Measurements from ENCODE around the gene CX3CR1. TPM values are rescaled to one million over a fixed set of nuclear protein-coding genes. Genes with fewer than 3 reads are reported as not detected.

Gene CX3CR1
- total RNA-seq, 5 donors from 2014 or later (not counting 1 experiment from before 2014, with no cell fraction given) = 1.9 to 23.8 (median 5.8) TPM

GRCh38 chr3:39268549-39268900 is 11.3 kb downstream of the CX3CR1 start:
- peaks cover 0 to 14% of the 10 kb centered on the region in 2 donors for H3K36me3 ChIP-seq (ENCODE audit: control insufficient read depth in 2 of 2, extremely low read depth in 1 of 2, insufficient read depth in 1 of 2, low read length in 1 of 2)
- H3K9me3 ChIP-seq = no peaks in the 10 kb centered on the region
- 96% methylated on average over 5 of the region's 7 CpGs for WGBS (ENCODE audit: insufficient coverage)
- DNase-seq = no peak
- peaks cover 7 to 87% of the 10 kb centered on the region in 2 experiments for H3K4me1 ChIP-seq (ENCODE audit: control insufficient read depth in 1 of 2, extremely low read depth in 1 of 2, insufficient read depth in 2 of 2, low read length in 2 of 2)
- Mint-ChIP-seq H3K4me1 (peaks cover 20 to 60% (median 21%) of the 10 kb centered on the region in 3 donors), H3K27me3 (no peaks in the 10 kb centered on the region), H3K4me3 (no peak overlapping the region), H3K36me3 (peaks cover 4% of the 10 kb centered on the region), H3K9me3 (no peaks in the 10 kb centered on the region), H3K27ac (peak overlapping the region; percentile 49 to 88)
- ChIA-PET POLR2A (interaction anchor here in 1 of 2 donors (0.6 kb wide), 1 partner anchor 119 kb away, joined by 3 read pairs; no protein-coding TSS in a partner anchor), CTCF (interaction anchor here (0.6 to 3.9 kb wide), 5 partner anchors 10 to 170 kb away, joined by 3 to 18 read pairs (median 3); no protein-coding TSS in a partner anchor)
- no peak for ATAC-seq (replicated peaks in 1 of 4)
- H3K27ac ChIP-seq (ENCODE audit: low read length) = peak overlapping the region; percentile 79
- no peaks in the 10 kb centered on the region for H3K27me3 ChIP-seq (replicated peaks in 1 of 2; ENCODE audit: control insufficient read depth in 2 of 2, extremely low read depth in 1 of 2, insufficient read depth in 2 of 2, low read length in 1 of 2)
- no peak overlapping the region for H3K4me3 ChIP-seq (ENCODE audit: control insufficient read depth in 1 of 2, extremely low read depth in 1 of 2, low read length in 1 of 2)

DNA sequence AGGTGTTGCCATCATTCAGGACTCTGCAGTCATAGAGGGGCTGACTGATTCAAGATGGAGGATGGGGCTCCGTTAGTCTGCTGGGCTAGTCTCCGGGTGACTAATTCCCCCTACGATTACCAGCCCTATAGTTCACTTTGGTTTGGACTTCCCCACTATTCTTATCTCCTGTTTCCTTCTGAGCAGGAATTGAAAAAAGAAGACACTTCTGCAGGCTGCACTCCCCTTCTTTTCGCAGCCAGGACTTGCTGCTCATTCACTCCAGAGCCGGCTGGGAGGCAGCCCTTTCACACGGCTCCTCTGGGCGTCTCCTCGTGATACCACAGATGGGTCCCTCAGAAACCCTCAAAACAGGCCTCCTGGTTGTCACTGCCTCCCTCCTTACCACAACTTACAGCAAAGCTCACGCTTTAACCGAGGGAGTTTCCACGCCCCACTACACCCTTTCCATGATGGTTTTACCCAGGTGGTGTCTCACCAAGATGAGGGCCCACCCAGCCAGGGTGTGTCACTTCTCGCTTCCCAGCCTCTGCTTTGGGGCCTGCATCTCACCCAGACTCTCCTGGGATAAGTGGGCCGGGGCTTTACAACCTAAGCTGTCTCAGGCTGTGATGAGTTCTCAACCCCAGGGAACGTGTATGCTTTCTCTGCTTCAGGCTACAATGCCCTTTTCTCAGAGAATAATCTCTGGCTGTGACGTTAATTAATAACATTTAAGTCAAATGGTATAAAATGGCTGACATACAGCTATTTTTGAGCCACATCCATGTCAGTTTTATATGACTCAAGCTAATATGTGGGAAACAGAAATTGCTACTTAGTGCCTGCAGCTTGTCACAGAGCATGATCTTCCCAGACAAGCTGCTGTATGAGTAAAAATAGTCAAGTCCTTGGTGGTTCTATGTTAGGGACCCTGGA is 11.9 kb downstream of the CX3CR1 start:
- Histone ChIP-seq H3K4me1 (ENCODE audit: control insufficient read depth in 1 of 2, extremely low read depth in 1 of 2, insufficient read depth in 2 of 2, low read length in 2 of 2) (peaks cover 8 to 83% of the 10 kb centered on the region in 2 experiments), H3K4me3 (ENCODE audit: control insufficient read depth in 1 of 2, extremely low read depth in 1 of 2, low read length in 1 of 2) (no peak overlapping the region), H3K36me3 (ENCODE audit: control insufficient read depth in 2 of 2, extremely low read depth in 1 of 2, insufficient read depth in 1 of 2, low read length in 1 of 2) (peaks cover 0 to 14% of the 10 kb centered on the region in 2 donors), H3K27ac (ENCODE audit: low read length) (peak overlapping the region; percentile 79), H3K9me3 (no peaks in the 10 kb centered on the region), H3K27me3 (replicated peaks in 1 of 2; ENCODE audit: control insufficient read depth in 2 of 2, extremely low read depth in 1 of 2, insufficient read depth in 2 of 2, low read length in 1 of 2) (no peaks in the 10 kb centered on the region)
- POLR2A ChIA-PET = interaction anchor here (0.5 to 0.6 kb wide), 3 partner anchors 11 to 119 kb away, joined by 3 to 10 read pairs (median 3); no protein-coding TSS in a partner anchor
- ATAC-seq (replicated peaks in 1 of 4) (peak; percentile 71 to 97 (median 86)), DNase-seq (peak; percentile 9 to 88 (median 64))
- 8% methylated on average over 12 of the region's 15 CpGs for WGBS (ENCODE audit: insufficient coverage)
- Mint-ChIP-seq H3K4me3 (peak overlapping the region; percentile 46 to 58 (median 50)), H3K4me1 (peaks cover 20 to 66% (median 23%) of the 10 kb centered on the region in 3 donors), H3K36me3 (peaks cover 4% of the 10 kb centered on the region), H3K9me3 (no peaks in the 10 kb centered on the region), H3K27me3 (no peaks in the 10 kb centered on the region), H3K27ac (peak overlapping the region; percentile 82 to 88)
- CTCF ChIA-PET = interaction anchor here (0.5 to 3.9 kb wide), 7 partner anchors 9 to 783 kb away, joined by 3 to 18 read pairs (median 4); no protein-coding TSS in a partner anchor

DNA sequence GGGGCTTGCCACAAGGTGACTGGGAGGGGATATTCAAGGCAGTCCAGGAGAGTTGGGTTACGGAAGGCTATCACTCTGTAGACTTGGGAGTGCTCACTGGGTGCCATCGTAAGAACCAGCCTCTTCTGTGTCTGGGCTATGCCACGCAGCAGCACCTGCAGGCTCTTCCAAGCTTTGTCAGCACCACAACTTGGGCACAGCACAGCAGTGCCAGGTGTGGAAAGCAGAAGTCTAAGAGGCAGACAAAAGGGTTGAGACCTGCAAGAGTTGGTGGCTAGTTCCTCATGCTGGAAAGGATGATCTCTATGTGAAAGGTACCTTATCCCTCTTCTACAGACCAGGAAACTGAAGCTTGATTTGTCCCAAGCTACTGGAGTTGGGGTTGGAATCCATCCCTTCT is 15.8 kb downstream of the CX3CR1 start:
- peak overlapping the region; percentile 62 for H3K27ac ChIP-seq (ENCODE audit: low read length)
- ChIA-PET POLR2A (no interaction called here), CTCF (interaction anchor here in 1 of 2 donors (1.3 kb wide), 1 partner anchor 24 kb away, joined by 4 read pairs; no protein-coding TSS in a partner anchor)
- peaks cover 17 to 74% of the 10 kb centered on the region in 2 experiments for H3K4me1 ChIP-seq (ENCODE audit: control insufficient read depth in 1 of 2, extremely low read depth in 1 of 2, insufficient read depth in 2 of 2, low read length in 2 of 2)
- ATAC-seq (replicated peaks in 1 of 4) (no peak), DNase-seq (no peak)
- H3K4me3 ChIP-seq (ENCODE audit: control insufficient read depth in 1 of 2, extremely low read depth in 1 of 2, low read length in 1 of 2) = no peak overlapping the region
- WGBS (ENCODE audit: insufficient coverage) = 92% methylated on average over 3 of the region's 3 CpGs
- Mint-ChIP-seq H3K4me1 (peaks cover 24 to 62% (median 34%) of the 10 kb centered on the region in 3 donors), H3K27me3 (peaks cover 1 to 9% of the 10 kb centered on the region in 2 donors), H3K36me3 (peaks cover 4% of the 10 kb centered on the region), H3K27ac (no peak overlapping the region), H3K4me3 (no peak overlapping the region), H3K9me3 (no peaks in the 10 kb centered on the region)
- no peaks in the 10 kb centered on the region for H3K9me3 ChIP-seq
- H3K27me3 ChIP-seq (replicated peaks in 1 of 2; ENCODE audit: control insufficient read depth in 2 of 2, extremely low read depth in 1 of 2, insufficient read depth in 2 of 2, low read length in 1 of 2) = no peaks in the 10 kb centered on the region
- peaks cover 0 to 14% of the 10 kb centered on the region in 2 donors for H3K36me3 ChIP-seq (ENCODE audit: control insufficient read depth in 2 of 2, extremely low read depth in 1 of 2, insufficient read depth in 1 of 2, low read length in 1 of 2)

DNA sequence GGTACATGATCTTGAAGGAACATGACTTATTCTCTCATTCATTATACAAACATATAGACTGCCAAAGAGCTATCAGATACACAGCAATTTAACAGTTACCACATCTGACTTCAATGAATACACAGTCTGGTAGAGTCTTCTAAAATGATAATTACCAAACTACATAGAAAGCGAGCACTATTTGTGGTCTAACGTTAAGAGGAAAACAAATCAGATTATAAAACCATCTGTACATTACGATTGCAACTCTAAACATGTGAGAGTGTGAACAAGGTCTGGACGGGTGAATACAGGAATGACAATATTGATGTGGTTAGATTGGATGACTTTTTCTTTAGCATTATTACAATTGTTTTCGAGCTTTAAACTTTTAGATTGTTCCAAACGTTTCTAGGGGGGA is 16.3 kb downstream of the CX3CR1 start:
- H3K27ac Mint-ChIP-seq = no peak overlapping the region
- Histone ChIP-seq H3K36me3 (ENCODE audit: control insufficient read depth in 2 of 2, extremely low read depth in 1 of 2, insufficient read depth in 1 of 2, low read length in 1 of 2) (peaks cover 0 to 14% of the 10 kb centered on the region in 2 donors), H3K4me3 (ENCODE audit: control insufficient read depth in 1 of 2, extremely low read depth in 1 of 2, low read length in 1 of 2) (no peak overlapping the region), H3K27me3 (replicated peaks in 1 of 2; ENCODE audit: control insufficient read depth in 2 of 2, extremely low read depth in 1 of 2, insufficient read depth in 2 of 2, low read length in 1 of 2) (no peaks in the 10 kb centered on the region), H3K4me1 (ENCODE audit: control insufficient read depth in 1 of 2, extremely low read depth in 1 of 2, insufficient read depth in 2 of 2, low read length in 2 of 2) (peaks cover 20 to 73% of the 10 kb centered on the region in 2 experiments), H3K9me3 (no peaks in the 10 kb centered on the region), H3K27ac (ENCODE audit: low read length) (peak overlapping the region; percentile 62)
- ATAC-seq (replicated peaks in 1 of 4) (no peak), DNase-seq (no peak)
- POLR2A ChIA-PET = no interaction called here
- H3K4me1 Mint-ChIP-seq = peaks cover 25 to 64% (median 32%) of the 10 kb centered on the region in 3 donors
- no peaks in the 10 kb centered on the region for H3K9me3 Mint-ChIP-seq
- CTCF ChIA-PET = interaction anchor here (0.6 to 2.2 kb wide), 3 partner anchors 23 to 25 kb away, joined by 4 to 8 read pairs (median 6); no protein-coding TSS in a partner anchor
- peaks cover 4% of the 10 kb centered on the region for H3K36me3 Mint-ChIP-seq
- peaks cover 4 to 9% of the 10 kb centered on the region in 2 donors for H3K27me3 Mint-ChIP-seq
- no peak overlapping the region for H3K4me3 Mint-ChIP-seq
- WGBS (ENCODE audit: insufficient coverage) = 30% methylated on average over 2 of the region's 6 CpGs

DNA sequence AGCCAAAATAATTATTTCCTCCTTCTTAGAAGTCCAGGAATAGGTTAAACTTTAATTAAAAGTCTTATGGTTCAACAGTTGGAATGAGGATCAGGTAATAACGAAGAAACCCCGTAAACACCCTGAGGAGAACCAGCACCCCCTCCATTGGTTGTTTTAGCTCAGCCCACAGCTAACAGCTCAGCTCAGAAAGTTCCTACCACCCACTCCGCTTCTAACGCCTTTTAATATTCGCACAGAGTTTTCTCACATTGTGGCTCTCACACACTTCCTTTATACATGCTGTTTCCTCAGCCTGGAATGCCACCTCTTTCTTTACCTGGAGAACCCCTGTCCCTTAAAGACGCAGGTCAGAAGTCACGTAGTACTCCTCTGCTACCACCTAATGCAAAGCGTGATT is 17.0 kb downstream of the CX3CR1 start:
- H3K27me3 Mint-ChIP-seq = peaks cover 4 to 11% of the 10 kb centered on the region in 2 donors
- H3K27me3 ChIP-seq (replicated peaks in 1 of 2; ENCODE audit: control insufficient read depth in 2 of 2, extremely low read depth in 1 of 2, insufficient read depth in 2 of 2, low read length in 1 of 2) = no peaks in the 10 kb centered on the region
- CTCF ChIA-PET = interaction anchor here (0.6 to 2.2 kb wide), 5 partner anchors 23 to 29 kb away, joined by 3 to 8 read pairs (median 4); no protein-coding TSS in a partner anchor
- ATAC-seq (replicated peaks in 1 of 4) = no peak
- no peak overlapping the region for H3K4me3 ChIP-seq (ENCODE audit: control insufficient read depth in 1 of 2, extremely low read depth in 1 of 2, low read length in 1 of 2)
- POLR2A ChIA-PET = no interaction called here
- H3K36me3 ChIP-seq (ENCODE audit: control insufficient read depth in 2 of 2, extremely low read depth in 1 of 2, insufficient read depth in 1 of 2, low read length in 1 of 2) = peaks cover 0 to 14% of the 10 kb centered on the region in 2 donors
- DNase-seq = peak in 1 of 35 experiments; percentile 45
- H3K9me3 ChIP-seq = no peaks in the 10 kb centered on the region
- no peak overlapping the region for H3K4me3 Mint-ChIP-seq
- H3K4me1 Mint-ChIP-seq = peaks cover 17 to 59% (median 24%) of the 10 kb centered on the region in 3 donors
- peaks cover 4% of the 10 kb centered on the region for H3K36me3 Mint-ChIP-seq
- peaks cover 18 to 71% of the 10 kb centered on the region in 2 experiments for H3K4me1 ChIP-seq (ENCODE audit: control insufficient read depth in 1 of 2, extremely low read depth in 1 of 2, insufficient read depth in 2 of 2, low read length in 2 of 2)
- H3K27ac ChIP-seq (ENCODE audit: low read length) = peak overlapping the region; percentile 62
- 34% methylated on average over 5 of the region's 8 CpGs for WGBS (ENCODE audit: insufficient coverage)
- no peaks in the 10 kb centered on the region for H3K9me3 Mint-ChIP-seq
- peak overlapping the region in 1 of 2 donors; percentile 12 for H3K27ac Mint-ChIP-seq

GRCh38 chr3:39261726-39262125 is 18.1 kb downstream of the CX3CR1 start:
- Mint-ChIP-seq H3K4me1 (peaks cover 10 to 58% (median 17%) of the 10 kb centered on the region in 3 donors), H3K27ac (peak overlapping the region in 1 of 2 donors; percentile 25), H3K36me3 (peaks cover 4% of the 10 kb centered on the region), H3K27me3 (peaks cover 4 to 21% of the 10 kb centered on the region in 2 donors), H3K9me3 (no peaks in the 10 kb centered on the region), H3K4me3 (no peak overlapping the region)
- Histone ChIP-seq H3K27me3 (replicated peaks in 1 of 2; ENCODE audit: control insufficient read depth in 2 of 2, extremely low read depth in 1 of 2, insufficient read depth in 2 of 2, low read length in 1 of 2) (no peaks in the 10 kb centered on the region), H3K27ac (ENCODE audit: low read length) (peak overlapping the region; percentile 62), H3K9me3 (no peaks in the 10 kb centered on the region), H3K4me1 (ENCODE audit: control insufficient read depth in 1 of 2, extremely low read depth in 1 of 2, insufficient read depth in 2 of 2, low read length in 2 of 2) (peaks cover 13 to 71% of the 10 kb centered on the region in 2 experiments), H3K36me3 (ENCODE audit: control insufficient read depth in 2 of 2, extremely low read depth in 1 of 2, insufficient read depth in 1 of 2, low read length in 1 of 2) (peaks cover 0 to 14% of the 10 kb centered on the region in 2 donors), H3K4me3 (ENCODE audit: control insufficient read depth in 1 of 2, extremely low read depth in 1 of 2, low read length in 1 of 2) (no peak overlapping the region)
- no peak for DNase-seq
- ChIA-PET POLR2A (no interaction called here), CTCF (interaction anchor here (0.8 to 2.2 kb wide), 4 partner anchors 16 to 30 kb away, joined by 3 to 8 read pairs (median 3); no protein-coding TSS in a partner anchor)
- ATAC-seq (replicated peaks in 1 of 4) = no peak
